Measurements from ENCODE around the gene MYL7.

MYL7 gene

DNA sequence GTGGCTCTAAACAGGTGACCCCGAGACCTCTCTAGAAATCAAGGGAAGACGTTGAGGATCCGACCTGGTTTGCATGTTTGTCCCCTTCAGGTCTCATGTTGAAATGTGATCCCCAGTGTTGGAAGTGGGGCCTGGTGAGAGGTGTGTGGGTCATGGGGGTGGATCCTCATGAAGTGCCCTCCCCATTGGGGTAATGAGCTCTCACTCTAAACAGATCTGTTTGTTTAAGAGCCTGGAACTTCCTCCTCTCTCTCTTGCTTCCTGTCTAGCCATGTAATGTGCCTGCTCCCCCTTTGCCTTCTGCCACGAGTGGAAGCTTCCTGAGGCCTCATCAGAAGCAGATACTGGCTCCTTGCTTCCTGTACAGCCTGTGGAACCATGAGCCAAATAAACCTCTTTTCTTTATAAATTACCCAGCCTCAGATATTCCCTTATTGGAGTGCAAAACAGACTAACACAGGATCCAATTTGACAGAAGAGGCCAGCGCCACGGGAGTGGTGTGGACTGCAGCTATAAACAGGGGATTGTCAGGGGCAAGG is 48.0 kb downstream of the MYL7 start:
- Histone ChIP-seq H3K27me3 (ENCODE audit: control insufficient read depth, insufficient read depth, low read length) (no peaks in the 10 kb centered on the region), H3K4me3 (ENCODE audit: low read length) (no peak overlapping the region), H3K9me3 (ENCODE audit: control insufficient read depth, low read length) (no peaks in the 10 kb centered on the region), H3K4me1 (ENCODE audit: control insufficient read depth, insufficient read depth, low read length) (no peaks in the 10 kb centered on the region), H3K36me3 (ENCODE audit: control insufficient read depth, insufficient read depth, low read length) (no peaks in the 10 kb centered on the region), H3K9ac (ENCODE audit: low read length) (no peak overlapping the region)

All from mucosa of stomach (tissue), 1 donor.